Muscle of back (tissue), 11 donors: ENCODE results near the gene CDC6. TPM values are rescaled to one million over a fixed set of nuclear protein-coding genes. Genes with fewer than 3 reads are reported as not detected.

Source experiments
- DNase-seq, 3 donors: peaks; one replicate each; pipeline versions ENCODE4 v3.0.0 to v3.0.0-alpha.2; 2013
- polyA plus RNA-seq, 10 donors: library from polyadenylated mRNA; unstranded; fragments of 120-200 nt; gene quantifications; one replicate each; pipeline ENCODE4 v1.2.1, GENCODE V29; 2013; ENCODE audit not compliant: insufficient read length in 10 of 10

Gene CDC6
- polyA plus RNA-seq, 10 donors, result 6.9 to 20.2 (median 11.1) TPM

DNA sequence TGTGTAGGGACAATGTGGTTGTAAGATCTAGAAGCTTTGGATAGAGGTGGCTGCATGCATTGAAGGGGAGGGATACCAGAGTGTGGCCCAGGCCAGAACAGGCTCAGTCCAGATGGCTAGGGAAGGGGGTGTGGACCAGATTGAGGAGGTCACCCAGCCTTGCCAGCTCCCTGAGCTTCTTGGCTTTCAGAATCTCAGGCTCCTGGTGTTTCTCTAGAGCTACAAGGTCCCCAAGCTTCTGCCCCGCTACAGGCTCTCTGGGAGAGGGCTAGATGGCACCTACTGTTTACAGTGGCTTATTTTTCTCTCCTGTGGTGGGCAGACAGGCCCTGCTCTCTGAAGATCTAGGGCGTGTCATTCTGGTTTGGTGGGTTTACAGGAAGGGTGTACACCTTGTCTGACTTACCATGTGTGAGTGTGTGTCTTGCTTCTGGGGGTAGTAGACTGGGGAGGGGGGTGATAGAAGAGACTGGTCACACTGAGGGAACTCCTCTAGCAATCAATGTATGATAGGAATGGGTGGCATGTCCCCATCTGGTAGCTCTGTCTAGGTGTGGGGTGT, 22.4 kb downstream of the CDC6 start:
- DNase-seq, result peak in 1 of 3 donors; percentile 37

DNA sequence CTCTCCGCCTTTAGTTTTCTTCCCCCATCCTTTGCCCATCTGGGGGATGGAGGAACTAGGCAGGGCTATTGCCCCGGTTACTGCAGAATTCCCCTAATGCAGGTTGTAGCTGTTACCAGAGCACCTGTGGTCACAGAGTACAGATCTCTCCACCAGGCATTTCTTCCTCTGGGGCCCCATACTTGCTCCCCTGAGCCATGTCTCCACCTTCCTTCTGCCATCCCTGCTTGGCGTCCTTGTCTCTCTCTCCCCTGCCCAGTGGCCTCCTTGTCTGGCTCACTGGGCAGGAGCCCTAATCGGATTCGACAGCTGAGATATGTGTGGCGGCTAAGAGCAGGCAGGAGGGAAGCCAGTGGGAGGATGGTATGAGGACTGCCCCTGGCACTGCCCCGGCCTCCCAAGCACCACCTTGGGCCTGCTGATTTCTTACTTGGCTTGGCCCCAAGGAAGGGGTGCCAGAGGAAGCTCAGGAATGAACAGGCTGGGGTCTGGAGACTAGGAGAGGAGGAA, 23.3 kb downstream of the CDC6 start:
- peak in 1 of 3 donors; percentile 51 for DNase-seq

GRCh38 chr17:40311575-40311974, 23.9 kb downstream of the CDC6 start:
- peak in 1 of 3 donors; percentile 49 for DNase-seq

DNA sequence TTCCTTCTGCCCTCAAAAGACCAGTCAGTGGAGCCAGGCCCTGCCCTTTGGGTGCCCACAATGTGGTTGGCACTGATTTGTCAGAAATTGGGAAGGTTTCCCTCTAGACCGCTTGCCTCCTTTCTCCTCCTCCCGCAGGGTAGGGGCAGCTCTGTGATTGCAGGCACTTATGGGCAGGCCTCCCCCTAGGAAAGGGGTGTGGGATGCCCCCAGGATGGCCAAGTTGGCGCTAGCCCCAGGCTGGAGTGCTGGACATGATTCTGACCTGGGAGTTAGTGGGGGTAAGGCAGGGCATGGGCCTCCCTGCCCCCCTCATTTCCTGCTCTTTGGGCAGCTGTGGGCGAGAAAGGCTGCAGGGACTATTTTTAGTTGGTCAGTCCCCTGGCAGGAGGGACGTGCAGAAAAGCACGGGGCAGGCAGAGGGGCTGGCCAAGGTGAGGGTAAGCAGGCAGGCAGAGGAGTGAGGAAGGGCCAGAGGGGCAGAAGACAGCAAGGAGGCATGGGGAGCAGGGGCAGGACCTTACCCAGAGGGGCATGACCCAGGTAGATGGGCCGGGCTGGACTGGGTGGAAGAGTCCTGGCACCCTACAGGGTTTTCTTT, 24.6 kb downstream of the CDC6 start:
- DNase-seq, result peak in 1 of 3 donors; percentile 64

GRCh38 chr17:40312893-40313667, 25.4 kb downstream of the CDC6 start:
- peak in 1 of 3 donors; percentile 31 for DNase-seq

DNA sequence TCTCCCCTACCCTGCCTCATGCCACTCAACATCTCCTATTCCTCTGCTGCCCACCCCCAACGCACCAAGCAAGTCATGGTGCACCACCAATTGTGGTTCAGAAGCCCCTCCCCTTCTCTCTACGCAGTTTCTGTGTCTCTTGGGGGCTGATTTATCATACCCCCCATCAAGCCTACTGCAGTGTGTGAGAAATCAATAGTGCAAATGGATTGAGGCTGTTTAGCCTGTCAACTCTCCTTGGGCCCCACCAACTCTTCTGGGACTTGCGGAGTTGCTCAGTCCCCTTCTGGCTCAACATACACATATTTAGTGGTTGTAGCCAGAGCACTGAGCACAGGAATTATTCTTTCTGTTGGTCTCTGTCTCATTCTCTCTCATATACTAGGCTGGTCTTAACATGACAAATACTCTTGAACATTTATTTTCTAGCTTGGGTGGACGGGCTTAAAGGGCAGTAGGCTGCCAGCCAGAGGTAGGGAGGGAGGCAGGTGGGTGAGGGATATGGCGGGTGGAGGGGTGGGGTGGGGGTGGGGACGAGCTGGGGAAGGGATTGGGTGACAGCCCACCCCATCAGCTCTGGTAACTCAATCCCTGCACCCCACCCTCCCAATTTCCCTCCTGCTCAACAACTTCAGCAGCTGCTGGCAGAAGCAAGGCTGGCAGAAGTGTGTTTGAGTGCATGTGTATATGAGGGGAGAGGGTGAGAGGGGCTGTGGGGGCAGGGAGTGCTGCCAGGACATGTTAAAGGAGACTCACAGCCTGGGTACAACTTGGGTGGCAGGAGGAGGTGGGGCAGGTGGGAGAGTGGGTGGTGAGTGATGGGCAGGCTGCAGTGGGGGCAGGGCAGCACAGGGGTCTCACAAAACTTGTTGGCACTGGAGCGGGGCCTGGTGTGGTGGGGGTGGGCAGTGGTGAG, 26.2 kb downstream of the CDC6 start:
- DNase-seq, result peak in 2 of 3 donors; percentile 71 to 72

- DNase-seq, result peak; percentile 71 to 87 (median 75)
Observed at GRCh38 chr17:40314584-40314956, 26.9 kb downstream of the CDC6 start.

DNA sequence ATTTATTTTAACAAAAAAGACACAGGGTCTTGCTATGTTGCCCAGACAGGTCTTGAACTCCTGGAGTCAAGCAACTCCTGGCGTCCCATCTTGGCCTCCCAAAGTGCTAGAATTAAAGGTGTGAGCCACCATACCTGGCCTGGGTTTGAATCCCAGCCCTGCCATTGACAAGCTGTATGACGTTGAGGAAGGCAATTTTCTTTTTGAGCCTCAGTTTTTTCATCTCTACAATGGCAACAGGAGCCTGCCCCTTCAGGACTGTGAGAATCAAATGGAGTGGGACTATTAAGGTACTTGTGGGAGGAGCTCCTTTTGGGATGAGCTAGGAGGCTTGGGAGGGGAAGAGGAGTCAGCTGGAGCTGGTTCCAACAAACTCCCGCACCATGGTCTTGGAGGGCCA, 27.5 kb downstream of the CDC6 start:
- DNase-seq, result no peak

- DNase-seq, result peak in 1 of 3 donors; percentile 57
Observed at GRCh38 chr17:40315678-40316570, 28.2 kb downstream of the CDC6 start.

GRCh38 chr17:40316571-40317344, 29.1 kb downstream of the CDC6 start:
- peak; percentile 77 to 96 (median 90) for DNase-seq

DNA sequence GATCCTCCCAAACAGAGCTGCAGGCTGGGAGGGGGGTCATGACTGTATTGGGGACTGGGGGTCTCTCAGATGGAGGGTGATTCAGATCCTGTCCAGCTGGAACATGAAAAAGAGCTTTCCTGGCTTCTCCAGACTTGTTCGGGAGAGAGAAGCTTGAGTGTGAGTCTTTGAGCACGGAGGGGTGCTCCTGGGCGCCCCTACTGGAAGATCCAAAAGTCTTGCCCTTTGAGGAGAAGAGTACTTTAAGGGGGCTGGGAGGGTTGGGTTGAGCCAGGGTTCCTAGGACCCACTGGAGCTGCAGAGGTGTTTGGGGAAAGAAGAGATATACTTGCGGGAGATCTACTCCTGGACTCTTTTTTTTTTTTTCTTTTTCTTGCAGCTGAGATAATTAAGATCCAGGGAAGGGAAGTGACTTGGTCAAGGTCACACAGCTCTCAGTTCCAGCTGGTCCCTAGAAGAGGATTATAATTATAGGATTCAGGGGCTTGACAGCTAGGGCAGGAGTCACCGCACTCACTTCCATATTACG, 29.7 kb downstream of the CDC6 start:
- peak in 2 of 3 donors; percentile 75 to 88 for DNase-seq

DNA sequence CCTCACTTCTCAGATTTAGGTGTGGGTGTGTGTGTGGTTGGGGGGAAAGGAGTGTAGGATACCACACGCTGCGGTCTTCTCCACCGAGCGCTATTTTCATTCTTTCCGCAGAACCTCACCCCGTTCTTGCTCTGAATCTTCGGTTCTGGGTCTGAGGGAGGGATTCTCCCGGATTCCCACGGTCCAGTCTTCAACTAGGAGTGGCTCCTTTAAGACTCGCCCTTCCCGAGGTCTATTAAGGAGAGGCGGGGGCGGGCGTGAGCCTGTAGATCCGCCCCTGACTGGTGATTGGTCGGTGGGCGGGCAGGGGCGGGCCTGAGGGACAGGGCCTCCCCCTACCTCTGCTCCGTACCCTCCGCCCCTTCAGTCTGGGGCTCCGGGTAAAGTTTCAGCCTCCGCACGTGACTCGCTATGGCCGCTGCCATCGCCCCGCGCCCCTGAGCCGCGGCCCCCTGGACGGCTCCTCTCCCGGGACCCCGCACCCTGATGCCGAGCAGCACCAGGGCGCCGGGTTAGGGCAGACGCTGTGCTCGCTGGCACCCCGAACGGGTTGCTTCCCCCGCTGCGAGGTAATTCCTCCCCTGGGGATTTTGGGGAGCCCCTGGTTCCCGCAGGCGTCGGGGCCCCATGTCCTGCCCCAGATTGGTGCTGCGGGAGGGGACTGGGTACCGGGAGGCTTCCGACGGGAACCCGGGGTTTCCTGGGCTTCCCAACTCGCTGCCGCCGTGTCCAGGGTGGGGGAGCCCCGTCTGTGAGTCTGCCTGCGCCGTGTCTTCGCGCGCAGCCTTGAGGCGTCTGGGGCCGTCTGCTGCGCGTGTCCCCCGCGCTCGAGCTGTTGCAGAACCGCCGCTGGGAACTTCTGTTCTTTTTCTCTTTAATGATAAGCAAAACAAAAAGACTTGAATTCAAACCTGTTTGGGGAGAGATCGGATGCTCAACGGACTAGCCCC, 30.5 kb downstream of the CDC6 start:
- peak; percentile 97 to 98 (median 98) for DNase-seq

DNA sequence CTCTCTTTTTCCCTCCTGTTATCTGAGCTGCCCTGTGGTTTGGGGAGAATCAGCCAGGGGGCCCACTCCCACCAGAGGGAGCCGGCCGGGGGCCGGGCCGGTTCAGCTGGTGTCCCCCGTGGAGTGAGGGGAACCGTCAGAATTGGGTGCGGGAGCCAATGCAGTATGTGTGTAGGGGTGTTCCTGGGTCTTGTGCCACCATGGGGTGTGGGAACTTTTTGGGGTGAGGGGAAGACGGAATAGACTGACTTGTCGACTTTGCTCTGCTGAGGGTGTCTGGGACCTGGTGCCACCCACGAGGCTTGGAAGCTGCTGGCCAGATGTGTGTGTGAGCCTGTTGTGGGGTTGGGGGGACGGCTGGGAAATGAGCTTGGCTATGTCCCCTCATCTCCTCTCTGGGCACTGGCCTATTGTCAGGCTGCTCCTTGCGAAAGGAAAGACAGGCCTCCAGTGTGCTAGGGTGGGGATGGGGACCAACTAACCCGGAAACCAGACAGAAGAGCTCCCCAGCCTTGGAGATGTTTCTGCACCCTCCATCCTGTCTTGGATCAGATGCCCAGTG, 31.2 kb downstream of the CDC6 start:
- peak in 1 of 3 donors; percentile 45 for DNase-seq

DNA sequence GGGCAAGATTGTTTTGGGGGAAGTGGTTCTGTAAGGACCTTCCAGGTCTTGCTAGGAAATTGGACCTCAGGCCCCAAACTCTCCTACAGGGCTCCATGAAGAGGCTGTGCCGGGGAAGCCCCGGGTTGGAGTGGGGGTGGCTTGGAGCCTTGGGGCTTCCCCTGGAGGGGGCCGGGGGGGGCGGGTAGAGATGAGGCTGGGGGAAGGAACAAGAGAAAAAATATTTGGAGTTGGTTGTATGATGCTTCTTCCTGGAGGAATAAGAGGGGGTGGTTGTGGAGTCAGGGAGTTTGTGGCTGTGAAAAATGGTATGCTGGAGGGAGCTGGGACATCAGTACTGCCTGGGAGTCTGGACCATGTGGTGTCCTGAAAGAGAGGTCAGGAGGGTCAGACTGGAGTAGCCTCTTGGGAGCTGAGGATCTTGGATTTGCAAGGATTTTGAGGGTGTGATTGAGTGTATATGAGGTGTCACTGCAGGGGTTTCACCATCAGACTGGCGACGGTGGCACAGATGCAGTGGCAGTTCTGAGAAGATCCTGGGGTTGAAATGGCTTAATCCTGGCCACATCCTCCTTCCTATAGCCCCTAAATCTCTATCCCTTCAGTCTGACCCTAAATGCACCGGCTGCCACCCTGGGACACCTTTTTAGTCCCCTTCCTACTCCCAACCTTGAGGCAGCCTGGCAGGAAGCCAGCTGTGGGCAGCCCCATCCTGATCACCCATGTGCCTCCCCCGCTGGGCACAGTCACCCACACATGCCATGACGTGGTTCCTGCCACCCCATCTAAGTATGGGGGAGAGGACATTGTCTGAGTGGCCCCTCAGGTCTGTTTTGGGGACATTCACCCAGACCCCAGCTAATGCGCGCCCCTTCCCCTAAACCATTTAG, 32.2 kb downstream of the CDC6 start:
- DNase-seq, result peak in 1 of 3 donors; percentile 45

DNA sequence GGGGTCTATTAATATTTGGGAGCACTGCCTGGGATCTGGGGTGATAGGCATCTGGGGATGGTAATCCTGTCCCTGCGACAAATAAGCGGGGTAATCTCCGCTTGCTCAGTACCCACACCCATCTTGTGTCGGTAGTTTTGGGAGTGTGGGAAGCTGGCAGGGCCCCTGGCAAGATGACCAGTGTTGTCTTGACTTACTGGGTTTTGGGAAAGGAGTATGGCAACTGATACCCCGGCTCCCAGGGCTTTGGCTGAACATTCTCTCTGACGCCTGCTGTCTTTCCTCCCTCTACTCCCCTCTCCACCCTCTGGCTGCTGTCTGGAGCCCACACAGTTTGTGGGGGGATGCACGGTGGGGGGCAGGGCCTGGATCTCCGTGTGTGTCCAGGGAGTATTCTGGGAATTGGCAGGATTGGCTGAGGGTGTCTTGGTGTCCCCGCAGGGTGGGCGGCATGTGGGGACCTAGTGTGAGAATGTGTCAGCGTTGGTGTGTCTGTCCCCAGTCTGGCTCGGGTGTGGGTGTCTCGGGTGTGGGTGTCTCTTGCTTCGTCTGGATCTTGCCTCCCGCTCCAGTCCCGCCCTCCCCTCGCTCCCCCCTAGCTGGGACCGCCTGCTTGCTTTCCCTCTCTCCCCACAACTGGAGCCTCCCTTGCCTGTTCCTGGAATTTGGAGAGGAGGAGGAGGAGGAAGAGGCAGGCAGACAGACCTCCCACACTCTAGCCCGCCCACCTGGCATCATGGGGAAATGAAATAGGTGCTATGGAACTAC, 33.3 kb downstream of the CDC6 start:
- DNase-seq, result peak in 2 of 3 donors; percentile 90 to 96

DNA sequence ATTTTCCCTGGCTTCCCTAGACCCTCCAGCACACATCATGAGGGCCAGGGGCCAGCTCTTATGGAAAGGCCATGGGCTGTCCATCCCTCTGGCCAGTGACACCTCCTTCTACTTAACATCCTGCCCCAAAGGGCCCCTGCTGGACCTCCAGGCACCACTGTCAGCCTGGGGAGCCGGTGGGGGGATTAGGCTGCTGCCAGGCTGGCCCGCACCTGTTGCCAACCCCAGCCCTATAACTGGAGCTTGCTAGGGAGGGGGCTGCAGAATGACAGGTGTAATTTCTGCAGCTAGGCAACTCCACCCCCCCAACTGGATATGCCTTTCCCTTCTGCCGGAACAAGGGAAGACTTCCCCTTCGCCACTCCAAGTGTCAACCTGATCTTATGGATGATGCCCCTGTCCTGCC, 33.8 kb downstream of the CDC6 start:
- no peak for DNase-seq
